HG03159 (cell line): Measurements from ENCODE around the gene KLRF2.

Source experiments
- ATAC-seq: cut with Tn5 transposase; IDR thresholded peaks from one replicate; pipeline ENCODE4 v1.9.1; 2021; ENCODE audit warnings: mild to moderate bottlenecking, moderate library complexity; ENCODE audit not compliant: unreplicated experiment

The KLRF2 gene

GRCh38 chr12:9933958-9934357 is 52.7 kb downstream of the KLRF2 start:
- no peak for ATAC-seq

GRCh38 chr12:9935026-9935425 is 53.7 kb downstream of the KLRF2 start:
- no peak for ATAC-seq

- ATAC-seq: no peak
Observed at GRCh38 chr12:9936591-9936990, 55.3 kb downstream of the KLRF2 start.

GRCh38 chr12:9940375-9940774 is 59.1 kb downstream of the KLRF2 start:
- ATAC-seq: no peak

- ATAC-seq: no peak
Observed at GRCh38 chr12:9941838-9942237, 60.5 kb downstream of the KLRF2 start.

GRCh38 chr12:9943240-9943639 is 62.0 kb downstream of the KLRF2 start:
- no peak for ATAC-seq

GRCh38 chr12:9944391-9944790 is 63.1 kb downstream of the KLRF2 start:
- no peak for ATAC-seq
